Sigmoid colon (tissue), 4 donors: ENCODE results near the gene RASGRP3.

Source experiments
- CTCF ChIP-seq, 4 experiments: fragments of 450-650 bp in 3 of 4; fragments of 200-600 bp in 1 of 4; IDR thresholded peaks; one replicate each; pipeline ENCODE4 v1.5.1; 2016 to 2019; ENCODE audit warnings: antibody characterized with exemption in 4 of 4, mild to moderate bottlenecking in 3 of 4, moderate library complexity in 2 of 4
- EP300 ChIP-seq, 4 donors: sonication (generic); formaldehyde crosslinking; IDR thresholded peaks; one replicate each; pipeline ENCODE4 v1.6.1; 2017; ENCODE audit warnings: antibody characterized with exemption in 4 of 4
- POLR2A ChIP-seq, 2 donors: fragments of 450-650 bp; IDR thresholded peaks; one replicate each; pipeline ENCODE4 v1.6.1; 2016; ENCODE audit warnings: antibody characterized with exemption in 2 of 2, mild to moderate bottlenecking in 2 of 2, moderate library complexity in 2 of 2
- POLR2AphosphoS5 ChIP-seq, 4 donors: sonication (generic); formaldehyde crosslinking; IDR thresholded peaks; one replicate each; pipeline ENCODE4 v1.6.1; 2017; ENCODE audit warnings: antibody characterized with exemption in 4 of 4

GRCh38 chr2:33489835-33490431, 13.5 kb downstream of the RASGRP3 start:
- TF ChIP-seq CTCF (IDR thresholded peaks at IDR 0.05) (no peak), POLR2A (IDR thresholded peaks at IDR 0.05) (no peak), POLR2AphosphoS5 (IDR thresholded peaks at IDR 0.05) (no peak), EP300 (IDR thresholded peaks at IDR 0.05) (no peak)
